GM18498 (cell line): ENCODE measurements around the gene ZDHHC11B.
A peak's percentile ranks its signal among the peaks of the same experiment; 100 is the strongest.
"Not testable (repeated sequence)": the region's sequence is repeated elsewhere in the genome, so short reads cannot be mapped to it uniquely, and the experiment has no call there.

Source experiments
- ATAC-seq: cut with Tn5 transposase; IDR thresholded peaks from one replicate; pipeline ENCODE4 v1.9.1; 2021; ENCODE audit warnings: mild to moderate bottlenecking, moderate library complexity; ENCODE audit not compliant: unreplicated experiment

The ZDHHC11B gene

DNA sequence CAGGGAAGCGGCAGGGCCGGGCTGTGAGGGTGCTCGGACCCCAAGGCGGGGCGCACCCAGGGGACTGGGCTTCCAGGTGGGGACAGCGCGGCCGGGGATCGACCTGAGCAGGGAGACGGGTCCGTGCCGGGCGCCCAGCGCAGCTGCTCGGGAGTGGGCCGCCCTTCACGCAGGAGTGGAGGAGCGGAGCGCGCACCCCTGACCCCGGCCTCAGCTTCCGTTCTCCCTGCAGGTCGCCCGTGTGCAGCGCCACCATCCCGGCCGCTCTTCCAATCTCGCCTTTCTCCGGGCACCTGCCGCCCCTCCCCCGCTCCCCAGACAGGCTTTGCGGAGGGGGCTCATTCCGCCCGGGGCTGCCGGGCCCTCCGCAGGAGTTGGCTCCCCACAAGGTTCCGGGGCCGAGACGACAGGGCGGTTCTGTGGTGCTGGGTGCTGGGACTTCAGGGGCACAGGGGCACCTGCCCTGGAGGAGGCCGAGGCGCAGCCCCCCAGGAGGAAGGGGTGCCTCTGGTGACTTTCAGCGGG, 714 bp upstream of the ZDHHC11B start:
- peak; percentile 20 for ATAC-seq

DNA sequence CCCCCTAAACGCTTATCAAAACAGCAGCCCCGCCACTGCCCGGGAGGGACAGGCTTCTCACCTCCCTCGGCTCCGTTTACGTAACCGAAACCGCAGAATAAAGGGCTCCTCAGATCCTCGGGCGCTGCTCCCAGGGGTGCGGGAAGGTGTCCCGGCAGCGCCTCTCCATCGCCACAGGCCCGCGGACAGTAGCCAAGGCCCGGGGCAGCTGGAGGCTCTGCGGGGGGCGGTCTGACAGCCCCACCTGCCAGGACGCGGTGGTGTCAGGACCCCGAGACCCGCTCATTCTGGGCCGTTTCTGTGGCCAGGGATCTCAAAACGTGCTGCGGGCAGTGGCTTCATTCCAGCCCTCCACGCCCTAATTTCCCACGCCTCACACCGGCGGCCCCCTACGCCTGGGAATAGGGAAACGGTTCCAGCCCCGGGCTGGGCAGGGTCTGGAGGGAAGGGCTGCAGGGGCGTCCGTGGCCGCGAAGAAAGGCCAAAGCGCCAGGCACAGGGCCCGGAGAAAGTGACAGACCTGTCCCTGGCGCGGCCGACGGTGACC, 575 bp downstream of the ZDHHC11B start:
- peak; percentile 10 for ATAC-seq

DNA sequence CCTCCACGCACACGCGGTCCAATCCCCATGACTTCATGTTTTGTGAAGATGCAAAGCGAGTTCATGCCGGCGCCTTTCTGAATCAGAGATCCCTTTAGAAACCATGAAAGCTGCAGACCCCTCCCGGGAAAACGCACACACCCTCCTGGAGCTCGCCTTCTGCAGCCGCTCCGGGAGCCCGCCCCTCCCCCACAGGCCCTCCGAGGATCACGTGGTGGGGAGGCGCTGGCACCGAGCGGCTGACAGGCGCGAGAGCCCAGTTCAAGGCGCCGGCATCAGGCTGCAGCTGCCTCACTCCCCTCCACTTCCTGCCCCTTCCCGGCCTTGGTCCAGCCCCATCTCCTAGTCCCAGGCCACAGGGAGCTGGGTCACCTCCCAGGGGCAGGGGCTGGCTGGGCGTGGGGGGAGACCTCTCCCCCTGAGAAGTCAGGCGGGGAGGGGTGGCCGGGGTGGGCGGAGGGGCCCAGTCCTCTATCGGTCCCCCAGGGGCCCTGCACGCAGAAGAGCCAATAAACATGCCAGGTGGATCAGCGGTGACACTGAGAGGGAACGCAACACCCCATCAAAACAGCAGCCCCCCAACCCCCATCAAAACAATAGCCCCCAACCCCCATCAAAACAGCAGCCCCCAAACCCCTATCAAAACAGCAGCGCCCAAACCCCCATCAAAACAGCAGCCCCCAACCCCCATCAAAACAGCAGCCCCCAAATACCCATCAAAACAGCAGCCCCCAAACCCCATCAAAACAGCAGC, 1.3 kb downstream of the ZDHHC11B start:
- not testable (repeated sequence) for ATAC-seq

- ATAC-seq = not testable (repeated sequence)
These were observed 2.2 kb downstream of the ZDHHC11B start for GRCh38 chr5:782356-782755.

DNA sequence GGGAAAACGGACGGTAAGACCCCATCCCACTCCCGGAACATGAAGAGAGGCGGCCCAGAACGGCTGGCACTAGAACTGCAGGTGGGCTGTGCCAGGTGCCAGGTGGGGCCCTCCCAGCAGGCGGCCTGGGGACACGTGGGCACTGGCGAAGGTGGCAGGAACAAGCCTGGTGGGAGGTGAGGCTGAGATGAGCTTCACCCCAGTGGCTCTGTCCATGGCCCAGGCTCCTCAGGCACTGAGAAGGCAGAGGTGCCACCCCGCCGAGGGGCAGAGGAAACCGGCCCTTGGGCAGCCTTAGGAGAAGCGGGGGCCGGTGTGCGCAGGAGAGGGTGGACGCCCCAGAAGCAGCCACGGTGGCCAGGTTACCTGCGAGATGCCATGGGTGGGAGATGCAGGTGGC, 4.0 kb downstream of the ZDHHC11B start:
- ATAC-seq = not testable (repeated sequence)

- ATAC-seq = not testable (repeated sequence)
These were observed 5.6 kb downstream of the ZDHHC11B start for GRCh38 chr5:778967-779366.

DNA sequence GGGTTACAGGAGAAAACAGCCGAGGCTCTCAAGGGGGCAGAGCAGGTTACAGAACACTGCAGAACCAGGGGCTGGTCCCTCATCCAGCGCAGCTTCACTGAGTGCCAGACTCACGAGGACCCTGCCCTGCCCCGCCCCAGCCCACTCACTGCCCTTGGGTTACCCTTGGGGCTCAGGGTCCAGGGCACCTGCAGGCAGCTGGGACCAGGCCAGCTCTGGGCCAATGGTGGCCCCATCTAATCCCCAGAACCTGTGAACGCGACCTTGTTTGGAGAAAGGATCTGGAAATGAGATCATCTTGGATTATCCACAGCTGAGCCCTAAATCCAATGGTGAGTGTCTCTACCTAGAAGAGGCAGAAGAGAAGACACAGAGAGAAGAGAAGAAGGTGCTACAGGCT, 6.1 kb downstream of the ZDHHC11B start:
- not testable (repeated sequence) for ATAC-seq

- no peak for ATAC-seq
These were observed 6.8 kb downstream of the ZDHHC11B start for GRCh38 chr5:777756-778161.

DNA sequence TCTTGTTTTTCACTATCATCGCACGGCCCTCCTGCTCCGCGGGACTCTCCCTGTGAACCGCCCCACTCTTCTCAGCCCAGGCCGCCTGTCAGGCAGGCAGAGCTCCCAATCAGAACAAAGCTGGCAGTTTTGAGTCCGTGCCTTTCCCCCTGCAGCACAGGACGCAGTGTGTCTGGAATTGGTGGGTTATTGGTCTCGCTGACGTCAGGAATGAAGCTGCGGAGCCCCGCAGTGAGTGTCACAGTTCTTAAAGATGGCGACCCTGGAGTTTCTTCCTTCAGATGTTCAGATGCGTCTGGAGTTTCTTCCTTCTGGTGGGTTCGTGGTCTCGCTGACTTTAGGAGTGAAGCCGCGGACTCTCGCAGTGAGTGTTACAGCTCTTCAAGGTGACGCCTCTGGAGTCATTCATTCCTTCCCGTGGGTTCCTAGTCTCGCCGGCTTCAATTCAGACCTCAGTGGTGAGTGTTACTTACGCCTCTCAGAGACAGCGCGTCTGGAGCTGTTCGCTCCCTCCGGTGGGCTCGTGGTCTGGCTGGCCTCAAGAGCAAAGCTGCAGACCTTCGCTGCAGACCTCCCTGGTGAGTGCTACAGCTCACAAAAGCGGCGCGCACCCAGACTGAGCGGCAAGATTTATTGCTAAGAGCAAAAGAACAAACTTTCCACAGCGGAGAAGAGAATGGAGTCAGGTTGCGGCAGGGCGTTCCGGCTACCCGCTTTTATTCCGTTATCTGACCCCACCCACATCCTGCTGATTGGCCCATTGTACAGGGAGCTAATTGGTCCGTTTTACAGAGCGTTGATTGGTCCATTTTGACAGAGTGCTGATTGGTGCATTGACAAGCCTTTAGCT, 7.4 kb downstream of the ZDHHC11B start:
- no peak for ATAC-seq

DNA sequence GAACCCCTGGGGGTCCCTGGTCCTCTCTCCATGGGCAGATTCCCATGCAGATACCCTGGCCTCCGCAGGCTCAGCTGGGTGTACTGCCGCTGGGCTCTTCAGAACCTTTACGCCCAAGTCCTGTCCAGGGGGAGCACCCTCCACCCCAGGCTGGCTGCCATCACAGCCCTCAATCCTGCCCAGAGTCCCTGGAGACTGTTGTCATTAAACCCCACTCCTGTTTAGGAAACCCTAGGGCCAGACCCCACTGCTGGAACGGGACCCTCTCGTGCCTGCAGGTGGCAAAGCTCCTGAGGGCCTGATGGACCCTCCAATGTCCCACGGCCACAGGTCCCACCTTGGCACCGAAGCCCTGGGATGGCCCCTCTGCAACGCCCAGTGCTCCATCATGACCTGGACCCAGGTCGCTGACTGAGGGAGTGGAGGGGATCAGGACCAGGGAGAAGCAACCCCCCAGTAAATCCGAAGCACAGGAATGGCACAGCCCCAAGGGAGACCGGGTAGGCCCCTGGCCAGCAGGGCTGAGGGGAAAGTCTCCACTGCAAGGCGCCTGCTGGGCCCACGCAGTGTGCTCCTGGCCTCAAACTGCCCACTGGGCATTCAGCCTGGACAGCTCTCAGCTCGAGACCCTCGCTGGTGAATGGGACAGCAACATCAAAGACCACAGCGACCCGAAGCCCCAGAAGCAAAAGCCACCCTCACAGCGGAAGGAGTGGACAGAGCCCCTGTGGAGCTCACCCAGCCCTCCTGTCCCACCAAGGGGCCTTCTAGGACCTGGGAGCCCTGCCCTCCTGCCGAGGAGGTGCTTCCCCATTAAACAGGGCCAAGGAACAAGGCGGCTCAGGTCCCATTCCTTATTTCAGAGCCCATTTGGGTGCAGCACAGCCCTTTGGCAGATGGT, 8.3 kb downstream of the ZDHHC11B start:
- ATAC-seq = no peak

DNA sequence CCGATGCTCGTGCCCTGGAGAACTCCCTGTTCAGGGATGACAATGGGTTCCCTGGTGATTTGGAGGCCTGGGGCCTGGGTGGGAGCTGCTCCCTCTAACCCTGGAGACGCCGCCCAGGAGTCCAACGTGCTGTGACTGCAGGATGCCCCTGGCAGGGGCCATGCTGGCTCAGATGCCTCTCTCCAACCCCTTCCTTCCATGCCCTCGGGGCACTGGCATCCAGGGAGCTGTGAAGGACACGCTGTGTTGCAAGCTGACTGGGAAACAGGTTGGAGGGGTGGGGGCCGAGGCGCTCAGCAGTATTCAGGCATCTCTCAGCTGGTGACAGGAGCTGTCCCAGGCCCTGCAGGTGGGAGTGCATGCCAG, 9.0 kb downstream of the ZDHHC11B start:
- not testable (repeated sequence) for ATAC-seq

- not testable (repeated sequence) for ATAC-seq
These were observed 9.5 kb downstream of the ZDHHC11B start for GRCh38 chr5:774854-775505.

- not testable (repeated sequence) for ATAC-seq
These were observed 10.2 kb downstream of the ZDHHC11B start for GRCh38 chr5:774304-774703.

DNA sequence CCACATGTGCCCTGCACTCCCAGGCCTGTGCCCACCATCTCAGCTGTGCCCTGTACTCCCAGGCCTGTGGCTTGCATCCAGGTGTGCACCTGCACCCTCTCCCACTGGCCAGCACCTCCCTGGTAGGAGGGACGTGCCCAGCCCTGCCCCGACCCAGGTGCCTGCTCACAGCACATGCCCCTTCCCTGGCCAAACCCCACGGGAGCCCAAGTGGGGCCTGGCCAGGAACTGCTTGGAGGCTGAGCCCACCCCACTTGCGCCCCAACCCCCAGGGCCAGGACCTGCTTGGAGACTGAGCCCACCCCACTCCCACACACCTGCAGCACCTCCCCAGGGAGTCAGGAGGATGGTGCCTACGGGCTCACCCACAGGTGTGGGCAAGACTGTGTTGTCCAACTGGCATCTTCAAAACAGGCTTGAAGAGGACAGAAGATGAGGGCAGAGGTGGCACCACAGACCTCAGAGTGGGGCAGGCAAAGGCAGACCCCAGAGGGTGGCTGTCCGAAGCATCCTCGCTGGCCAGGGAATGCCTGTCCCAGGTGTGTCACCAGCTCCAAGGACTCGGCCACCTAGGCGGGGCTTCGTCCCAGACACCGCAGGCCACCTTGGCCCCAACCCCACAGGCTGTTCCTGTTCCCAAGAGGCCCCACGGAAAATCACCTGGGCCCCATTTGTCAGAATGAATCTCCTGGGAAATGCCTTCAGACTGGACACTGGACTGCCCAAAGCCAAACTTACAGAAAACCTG, 10.8 kb downstream of the ZDHHC11B start:
- ATAC-seq = no peak

DNA sequence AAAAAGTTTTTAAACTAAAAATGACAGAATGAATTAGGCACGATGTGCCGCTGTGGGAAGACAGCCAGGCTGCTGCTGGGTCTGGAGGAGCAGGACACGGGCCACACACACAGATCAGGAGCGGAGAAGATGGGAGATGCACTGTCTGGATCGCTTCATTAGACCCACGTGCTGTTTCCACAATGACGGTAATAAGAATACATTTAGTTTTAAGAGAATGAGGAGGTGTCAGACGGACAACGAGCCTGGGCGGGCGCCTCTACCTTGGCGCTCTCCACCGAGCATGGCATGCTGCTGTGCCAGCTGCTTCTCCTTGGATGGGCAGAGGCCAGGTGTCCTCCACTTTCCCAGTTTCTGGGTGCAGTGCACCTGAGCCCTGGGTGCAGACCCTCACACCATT, 11.6 kb downstream of the ZDHHC11B start:
- not testable (repeated sequence) for ATAC-seq

GRCh38 chr5:772547-772890, 12.0 kb downstream of the ZDHHC11B start:
- not testable (repeated sequence) for ATAC-seq

DNA sequence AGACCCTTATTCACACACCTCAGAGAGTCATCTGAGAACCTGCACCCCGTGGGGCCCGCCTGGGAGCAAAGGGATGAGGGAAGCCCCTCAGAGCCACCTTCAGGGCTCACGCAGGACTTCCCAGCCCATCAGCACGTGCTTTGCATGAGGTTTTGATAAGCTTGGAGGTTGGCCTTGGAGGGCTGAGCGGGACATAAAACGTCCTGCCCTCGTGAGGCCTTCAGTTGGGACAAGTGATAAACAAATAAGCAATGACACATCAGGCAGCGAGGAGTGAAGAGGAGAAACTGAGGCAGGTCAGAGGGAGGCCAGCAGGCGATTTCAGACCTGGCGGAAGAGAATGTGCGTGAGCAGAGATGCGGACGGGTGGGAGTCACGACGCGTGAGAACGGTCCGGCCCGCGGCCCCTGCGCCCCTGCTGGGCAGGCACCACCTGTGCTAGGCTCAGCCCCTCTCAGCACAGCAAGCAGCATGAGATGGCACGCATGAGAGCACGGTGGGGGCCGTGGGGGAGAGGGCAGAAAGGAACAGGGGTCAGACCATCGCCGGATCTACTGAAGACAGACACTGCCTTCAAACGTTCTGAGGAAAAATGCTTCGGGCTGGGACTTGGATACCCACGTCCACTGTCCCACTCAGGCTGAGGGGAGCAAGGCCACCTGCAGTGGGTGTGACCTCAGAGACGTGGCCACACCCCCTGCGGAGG, 12.5 kb downstream of the ZDHHC11B start:
- not testable (repeated sequence) for ATAC-seq

GRCh38 chr5:771087-771781, 13.3 kb downstream of the ZDHHC11B start:
- ATAC-seq = not testable (repeated sequence)
